ENCODE results near the gene RPL38. TPM values are rescaled to one million over a fixed set of nuclear protein-coding genes. Genes with fewer than 3 reads are reported as not detected.

RPL38 gene
- total RNA-seq, 3 donors from 2014 or later (not counting 1 experiment from before 2014, with no cell fraction given) = 560 to 802 (median 759) TPM

DNA sequence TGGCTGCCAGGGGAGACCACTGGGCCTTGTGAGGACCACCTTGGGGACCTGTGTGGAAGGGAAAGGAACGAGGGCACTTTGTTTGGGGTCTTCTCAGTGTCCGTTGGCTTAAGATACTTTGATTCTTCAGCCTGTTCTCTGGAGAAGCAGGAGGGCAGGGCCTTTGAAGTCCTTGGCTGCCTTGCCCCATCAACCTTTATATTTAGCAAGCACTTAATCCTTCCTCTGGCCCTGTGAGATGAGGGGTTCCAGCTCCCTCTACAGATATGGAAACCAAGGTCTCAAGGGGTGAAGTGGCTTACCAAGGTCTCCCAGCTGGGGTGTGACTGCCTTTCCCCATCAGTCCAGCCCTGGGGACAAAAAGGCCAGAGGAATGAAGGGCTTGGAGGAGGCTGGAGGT is 38.4 kb downstream of the RPL38 start:
- no peak overlapping the region for H3K27ac ChIP-seq (ENCODE audit: low read length)
- Mint-ChIP-seq H3K27ac (no peak overlapping the region), H3K27me3 (ENCODE audit: low read depth in 2 of 2) (no peaks in the 10 kb centered on the region), H3K9me3 (no peaks in the 10 kb centered on the region), H3K4me1 (no peaks in the 10 kb centered on the region), H3K36me3 (no peaks in the 10 kb centered on the region), H3K4me3 (no peak overlapping the region)
- no peak overlapping the region for H3K4me3 ChIP-seq (ENCODE audit: low read length)
- H3K27me3 ChIP-seq (ENCODE audit: control insufficient read depth, insufficient read depth, low read length) = no peaks in the 10 kb centered on the region
- no peaks in the 10 kb centered on the region for H3K9me3 ChIP-seq (ENCODE audit: control insufficient read depth, insufficient read depth, low read length)
- no peak for ATAC-seq
- 90% methylated on average over 2 of the region's 2 CpGs for WGBS (ENCODE audit: insufficient coverage)
- TF ChIP-seq, protein P1, sequence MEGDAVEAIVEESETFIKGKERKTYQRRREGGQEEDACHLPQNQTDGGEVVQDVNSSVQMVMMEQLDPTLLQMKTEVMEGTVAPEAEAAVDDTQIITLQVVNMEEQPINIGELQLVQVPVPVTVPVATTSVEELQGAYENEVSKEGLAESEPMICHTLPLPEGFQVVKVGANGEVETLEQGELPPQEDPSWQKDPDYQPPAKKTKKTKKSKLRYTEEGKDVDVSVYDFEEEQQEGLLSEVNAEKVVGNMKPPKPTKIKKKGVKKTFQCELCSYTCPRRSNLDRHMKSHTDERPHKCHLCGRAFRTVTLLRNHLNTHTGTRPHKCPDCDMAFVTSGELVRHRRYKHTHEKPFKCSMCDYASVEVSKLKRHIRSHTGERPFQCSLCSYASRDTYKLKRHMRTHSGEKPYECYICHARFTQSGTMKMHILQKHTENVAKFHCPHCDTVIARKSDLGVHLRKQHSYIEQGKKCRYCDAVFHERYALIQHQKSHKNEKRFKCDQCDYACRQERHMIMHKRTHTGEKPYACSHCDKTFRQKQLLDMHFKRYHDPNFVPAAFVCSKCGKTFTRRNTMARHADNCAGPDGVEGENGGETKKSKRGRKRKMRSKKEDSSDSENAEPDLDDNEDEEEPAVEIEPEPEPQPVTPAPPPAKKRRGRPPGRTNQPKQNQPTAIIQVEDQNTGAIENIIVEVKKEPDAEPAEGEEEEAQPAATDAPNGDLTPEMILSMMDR (IDR thresholded peaks at IDR 0.05) = no peak
- H3K36me3 ChIP-seq (ENCODE audit: control insufficient read depth, insufficient read depth, low read length) = no peaks in the 10 kb centered on the region
- DNase-seq = no peak
- intact Hi-C loops (cut with micrococcal nuclease) = no loop called here
- H3K4me1 ChIP-seq (ENCODE audit: control insufficient read depth, insufficient read depth, low read length) = no peaks in the 10 kb centered on the region

- Histone ChIP-seq H3K4me3 (ENCODE audit: low read length) (no peak overlapping the region), H3K36me3 (ENCODE audit: control insufficient read depth, insufficient read depth, low read length) (no peaks in the 10 kb centered on the region), H3K9me3 (ENCODE audit: control insufficient read depth, insufficient read depth, low read length) (no peaks in the 10 kb centered on the region), H3K4me1 (ENCODE audit: control insufficient read depth, insufficient read depth, low read length) (no peaks in the 10 kb centered on the region), H3K27me3 (ENCODE audit: control insufficient read depth, insufficient read depth, low read length) (no peaks in the 10 kb centered on the region), H3K27ac (ENCODE audit: low read length) (no peak overlapping the region)
- DNase-seq = no peak
- Mint-ChIP-seq H3K9me3 (no peaks in the 10 kb centered on the region), H3K27me3 (ENCODE audit: low read depth in 2 of 2) (no peaks in the 10 kb centered on the region), H3K27ac (no peak overlapping the region), H3K36me3 (no peaks in the 10 kb centered on the region), H3K4me1 (no peaks in the 10 kb centered on the region), H3K4me3 (no peak overlapping the region)
- 85% methylated on average over 13 of the region's 13 CpGs for WGBS (ENCODE audit: insufficient coverage)
- intact Hi-C loops (cut with micrococcal nuclease) = no loop called here
- TF ChIP-seq, protein P1 (IDR thresholded peaks at IDR 0.05) = no peak
- no peak for ATAC-seq
These were observed 39.7 kb downstream of the RPL38 start for GRCh38 chr17:74243013-74243755.

- ATAC-seq (no peak), DNase-seq (no peak)
- Histone ChIP-seq H3K4me3 (ENCODE audit: low read length) (no peak overlapping the region), H3K27me3 (ENCODE audit: control insufficient read depth, insufficient read depth, low read length) (no peaks in the 10 kb centered on the region), H3K9me3 (ENCODE audit: control insufficient read depth, insufficient read depth, low read length) (no peaks in the 10 kb centered on the region), H3K4me1 (ENCODE audit: control insufficient read depth, insufficient read depth, low read length) (no peaks in the 10 kb centered on the region), H3K36me3 (ENCODE audit: control insufficient read depth, insufficient read depth, low read length) (no peaks in the 10 kb centered on the region), H3K27ac (ENCODE audit: low read length) (no peak overlapping the region)
- WGBS (ENCODE audit: insufficient coverage) = 93% methylated on average over 10 of the region's 10 CpGs
- TF ChIP-seq, protein P1 (IDR thresholded peaks at IDR 0.05) = no peak
- Mint-ChIP-seq H3K4me1 (peaks cover 0 to 1% of the 10 kb centered on the region in 2 donors), H3K4me3 (no peak overlapping the region), H3K27me3 (ENCODE audit: low read depth in 2 of 2) (no peaks in the 10 kb centered on the region), H3K36me3 (no peaks in the 10 kb centered on the region), H3K27ac (no peak overlapping the region), H3K9me3 (no peaks in the 10 kb centered on the region)
- intact Hi-C loops (cut with micrococcal nuclease) = no loop called here
These were observed 40.6 kb downstream of the RPL38 start for GRCh38 chr17:74244128-74244527.

- 90% methylated on average over 6 of the region's 6 CpGs for WGBS (ENCODE audit: insufficient coverage)
- intact Hi-C loops (cut with micrococcal nuclease) = no loop called here
- H3K27ac Mint-ChIP-seq = no peak overlapping the region
These were observed 41.1 kb downstream of the RPL38 start for GRCh38 chr17:74244548-74244947.

More at GRCh38 chr17:74244548-74244947, 41.1 kb downstream of the RPL38 start:
- DNase-seq (no peak), ATAC-seq (no peak)
- Mint-ChIP-seq H3K27me3 (ENCODE audit: low read depth in 2 of 2) (no peaks in the 10 kb centered on the region), H3K9me3 (no peaks in the 10 kb centered on the region), H3K4me1 (peaks cover 0 to 5% of the 10 kb centered on the region in 2 donors), H3K4me3 (no peak overlapping the region), H3K36me3 (no peaks in the 10 kb centered on the region)
- Histone ChIP-seq H3K4me3 (ENCODE audit: low read length) (no peak overlapping the region), H3K27me3 (ENCODE audit: control insufficient read depth, insufficient read depth, low read length) (no peaks in the 10 kb centered on the region), H3K36me3 (ENCODE audit: control insufficient read depth, insufficient read depth, low read length) (no peaks in the 10 kb centered on the region), H3K4me1 (ENCODE audit: control insufficient read depth, insufficient read depth, low read length) (no peaks in the 10 kb centered on the region), H3K9me3 (ENCODE audit: control insufficient read depth, insufficient read depth, low read length) (no peaks in the 10 kb centered on the region), H3K27ac (ENCODE audit: low read length) (no peak overlapping the region)
- TF ChIP-seq, protein P1 (IDR thresholded peaks at IDR 0.05) = no peak

Measured in natural killer cell (primary cell).